HFF-Myc (cell line): ENCODE measurements around the gene EGFL7.
"Not testable (repeated sequence)": the region's sequence is repeated elsewhere in the genome, so short reads cannot be mapped to it uniquely, and the experiment has no call there.

Experiments
- DNase-seq: peaks from one replicate; pipeline ENCODE4 v3.0.0-alpha.2; 2011; ENCODE audit warnings: low read depth; ENCODE audit errors: extremely low read depth
- H3K4me3 ChIP-seq: replicated peaks from 2 replicates; pipeline ENCODE4 v1.5.1; 2011; ENCODE audit warnings: low read depth, mild to moderate bottlenecking, control low read depth, low read length
- CTCF ChIP-seq: IDR thresholded peaks from 2 replicates; pipeline ENCODE4 v1.5.1; 2012; ENCODE audit warnings: mild to moderate bottlenecking, low read depth, low read length, control low read depth; ENCODE audit errors: missing control alignments

Gene EGFL7

GRCh38 chr9:136703276-136703860 lies 40.7 kb downstream of the EGFL7 start:
- no peak for DNase-seq
- no peak for TF ChIP-seq CTCF
- H3K4me3 ChIP-seq: no peak overlapping the region

GRCh38 chr9:136704741-136705140 lies 42.0 kb downstream of the EGFL7 start:
- DNase-seq, H3K4me3 ChIP-seq: not testable (repeated sequence)

- TF ChIP-seq CTCF: no peak
- DNase-seq: no peak
- H3K4me3 ChIP-seq: no peak overlapping the region
Measured at GRCh38 chr9:136705564-136705963, 42.8 kb downstream of the EGFL7 start.

GRCh38 chr9:136707011-136707410 lies 44.3 kb downstream of the EGFL7 start:
- no peak for TF ChIP-seq CTCF
- no peak overlapping the region for H3K4me3 ChIP-seq
- no peak for DNase-seq

GRCh38 chr9:136707849-136708517 lies 45.3 kb downstream of the EGFL7 start:
- DNase-seq: no peak
- TF ChIP-seq CTCF: no peak
- no peak overlapping the region for H3K4me3 ChIP-seq

- no peak for DNase-seq
- no peak overlapping the region for H3K4me3 ChIP-seq
- TF ChIP-seq CTCF: no peak
Measured at GRCh38 chr9:136709454-136710109, 46.9 kb downstream of the EGFL7 start.

GRCh38 chr9:136710543-136710942 lies 47.8 kb downstream of the EGFL7 start:
- no peak for TF ChIP-seq CTCF

GRCh38 chr9:136711219-136711648 lies 48.5 kb downstream of the EGFL7 start:
- H3K4me3 ChIP-seq: not testable (repeated sequence)

More at GRCh38 chr9:136710543-136710942, 47.8 kb downstream of the EGFL7 start:
- no peak overlapping the region for H3K4me3 ChIP-seq
- DNase-seq: no peak

More at GRCh38 chr9:136711219-136711648, 48.5 kb downstream of the EGFL7 start:
- DNase-seq: not testable (repeated sequence)
